OCI-LY7 (cell line): Measurements from ENCODE around the gene TACR1. TPM values are rescaled to one million over a fixed set of nuclear protein-coding genes. Genes with fewer than 3 reads are reported as not detected.

Experiments
- BruUV-seq: library from RNA; stranded (reverse); fragments of 400-500 nt; replicated peaks from 2 replicates; lab custom pipeline; 2021; lab: Mats Ljungman, UMichigan
- CTCF ChIA-PET: fragments of 300-600 bp; sonication (Branson Sonifier 250); formaldehyde crosslinking; loops from one replicate; lab custom pipeline; 2022; ENCODE audit warnings: antibody characterized with exemption; ENCODE audit not compliant: unreplicated experiment; lab: Charles Lee
- POLR2A ChIA-PET: fragments of 300-600 bp; sonication (Branson Sonifier 250); formaldehyde crosslinking; loops from one replicate; lab custom pipeline; 2022; ENCODE audit warnings: antibody characterized with exemption; lab: Charles Lee
- DNase-seq: peaks from one replicate; pipeline ENCODE4 v3.0.0-alpha.2; 2015; ENCODE audit warnings: low spot score
- H2AFZ ChIP-seq: fragments of 200-600 bp; sonication (generic), shearing (Covaris generic); 2 replicates; pipeline ENCODE4 v1.6.1; 2014; ENCODE audit warnings: mild to moderate bottlenecking, antibody characterized with exemption, low read length, moderate library complexity
- H3K27ac ChIP-seq: fragments of 200-600 bp; sonication (generic); 2 replicates; pipeline ENCODE4 v1.5.1; 2014; ENCODE audit warnings: mixed run types, low read depth, mild to moderate bottlenecking, moderate library complexity, low read length, inconsistent platforms; ENCODE audit not compliant: poor library complexity, severe bottlenecking
- H3K36me3 ChIP-seq: fragments of 200-600 bp; sonication (generic); 2 replicates; pipeline ENCODE4 v1.6.1; 2014; ENCODE audit warnings: mild to moderate bottlenecking, antibody characterized with exemption, low read length, moderate library complexity, mixed read lengths; ENCODE audit not compliant: insufficient read depth
- H3K4me1 ChIP-seq: fragments of 200-600 bp; sonication (generic); 2 replicates; pipeline ENCODE4 v1.5.1; 2014; ENCODE audit warnings: mild to moderate bottlenecking, low read length; ENCODE audit not compliant: insufficient read depth, poor library complexity, severe bottlenecking
- H3K4me2 ChIP-seq: fragments of 200-600 bp; sonication (generic); 2 replicates; pipeline ENCODE4 v1.6.1; 2014; ENCODE audit warnings: mild to moderate bottlenecking, low read length
- H3K4me3 ChIP-seq: fragments of 200-600 bp; sonication (generic); 2 replicates; pipeline ENCODE4 v1.5.1; 2014; ENCODE audit warnings: mild to moderate bottlenecking, low read depth, low read length; ENCODE audit not compliant: poor library complexity, severe bottlenecking
- H3K79me2 ChIP-seq: fragments of 200-600 bp; sonication (generic); 2 replicates; pipeline ENCODE4 v1.6.1; 2016; ENCODE audit warnings: low read depth, mild to moderate bottlenecking, low read length, moderate library complexity, mixed read lengths; ENCODE audit not compliant: insufficient read depth
- H3K9me2 ChIP-seq: fragments of 200-600 bp; sonication (generic); 2 replicates; pipeline ENCODE4 v1.6.1; 2016; ENCODE audit warnings: mild to moderate bottlenecking, low read length, mixed read lengths; ENCODE audit not compliant: insufficient read depth
- H3K9me3 ChIP-seq: fragments of 200-600 bp; sonication (generic); 2 replicates; pipeline ENCODE4 v1.6.1; 2014; ENCODE audit warnings: mild to moderate bottlenecking, mixed run types, low read length, mixed read lengths
- H4K20me1 ChIP-seq: fragments of 200-600 bp; sonication (generic); 2 replicates; pipeline ENCODE4 v1.6.1; 2014; ENCODE audit warnings: mild to moderate bottlenecking, antibody characterized with exemption, low read length, moderate library complexity, mixed read lengths; ENCODE audit not compliant: insufficient read depth
- EZH2phosphoT487 ChIP-seq: fragments of 200-600 bp; sonication (generic); IDR thresholded peaks from 2 replicates; pipeline ENCODE4 v1.6.1; 2018; ENCODE audit warnings: low read depth, borderline replicate concordance, mild to moderate bottlenecking, mixed run types, antibody characterized with exemption, low read length, moderate library complexity, mixed read lengths
- intact Hi-C: fragments of 100-400 bp; cut with micrococcal nuclease; formaldehyde crosslinking; loops from one replicate; pipeline ENCODE4 v1.10.0; 2022; ENCODE audit not compliant: unreplicated experiment
- total RNA-seq, 2 experiments: library from RNA; depleted of rRNA in 1 of 2; stranded (reverse); fragments of >200 nt in 1 of 2; shearing (Covaris generic) in 1 of 2; gene quantifications; 2 replicates each; pipeline ENCODE4 v1.2.3, GENCODE V29; 2014 to 2022
- TF ChIP-seq, protein P1 (sequence below): fragments of 200-600 bp; sonication (generic); conservative IDR thresholded peaks from 2 replicates; pipeline ENCODE4 v1.5.1; 2014; ENCODE audit warnings: mild to moderate bottlenecking, antibody characterized with exemption, low read length, moderate library complexity, mixed read lengths

Gene TACR1
- total RNA-seq, 2 experiments from 2014 or later, result not detected

DNA sequence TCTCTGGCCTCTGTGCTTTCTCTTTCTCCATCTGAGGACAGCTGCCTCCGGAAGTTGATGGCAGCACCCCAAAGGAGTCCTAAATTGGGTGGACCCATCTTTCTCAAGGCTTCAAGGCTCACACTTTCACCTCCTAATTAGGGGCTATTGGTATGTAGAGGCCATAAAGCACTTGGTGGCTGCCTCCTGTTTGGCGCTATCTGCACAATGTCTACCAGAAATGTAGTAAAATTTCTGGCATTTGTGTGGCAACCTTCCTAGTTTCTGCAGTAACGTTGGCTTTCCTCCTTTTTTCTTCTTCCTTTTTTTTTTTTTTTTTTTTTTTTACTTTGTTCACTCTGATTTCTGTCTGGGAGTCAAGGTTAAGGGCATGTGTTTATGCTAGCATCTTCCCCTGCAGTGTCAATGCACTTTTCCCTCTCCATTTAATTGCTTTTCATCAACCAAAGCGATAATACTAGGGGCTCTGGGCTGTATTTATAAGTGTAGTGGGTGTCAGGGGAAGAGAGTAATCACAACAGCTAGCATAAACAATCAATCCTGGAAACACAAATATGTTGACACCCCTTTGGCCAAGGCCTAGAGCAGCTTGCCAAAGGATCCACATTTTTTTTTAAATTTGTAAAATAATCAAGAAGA lies 86.0 kb downstream of the TACR1 start:
- Histone ChIP-seq H3K4me2 (no peak overlapping the region), H3K79me2 (no peaks in the 10 kb centered on the region), H3K36me3 (no peaks in the 10 kb centered on the region), H3K9me2 (no peaks in the 10 kb centered on the region), H3K4me1 (no peaks in the 10 kb centered on the region), H2AFZ (no peak overlapping the region), H4K20me1 (no peaks in the 10 kb centered on the region), H3K9me3 (no peaks in the 10 kb centered on the region), H3K4me3 (no peak overlapping the region), H3K27ac (no peak overlapping the region)
- no TSS peak for BruUV-seq
- ChIA-PET POLR2A (interaction anchor here (1.5 kb wide), 1 partner anchor 35 kb away, joined by 3 read pairs; no protein-coding TSS in a partner anchor), CTCF (no interaction called here)
- intact Hi-C loops, result no loop called here
- no peak for TF ChIP-seq EZH2phosphoT487
- TF ChIP-seq, protein P1, sequence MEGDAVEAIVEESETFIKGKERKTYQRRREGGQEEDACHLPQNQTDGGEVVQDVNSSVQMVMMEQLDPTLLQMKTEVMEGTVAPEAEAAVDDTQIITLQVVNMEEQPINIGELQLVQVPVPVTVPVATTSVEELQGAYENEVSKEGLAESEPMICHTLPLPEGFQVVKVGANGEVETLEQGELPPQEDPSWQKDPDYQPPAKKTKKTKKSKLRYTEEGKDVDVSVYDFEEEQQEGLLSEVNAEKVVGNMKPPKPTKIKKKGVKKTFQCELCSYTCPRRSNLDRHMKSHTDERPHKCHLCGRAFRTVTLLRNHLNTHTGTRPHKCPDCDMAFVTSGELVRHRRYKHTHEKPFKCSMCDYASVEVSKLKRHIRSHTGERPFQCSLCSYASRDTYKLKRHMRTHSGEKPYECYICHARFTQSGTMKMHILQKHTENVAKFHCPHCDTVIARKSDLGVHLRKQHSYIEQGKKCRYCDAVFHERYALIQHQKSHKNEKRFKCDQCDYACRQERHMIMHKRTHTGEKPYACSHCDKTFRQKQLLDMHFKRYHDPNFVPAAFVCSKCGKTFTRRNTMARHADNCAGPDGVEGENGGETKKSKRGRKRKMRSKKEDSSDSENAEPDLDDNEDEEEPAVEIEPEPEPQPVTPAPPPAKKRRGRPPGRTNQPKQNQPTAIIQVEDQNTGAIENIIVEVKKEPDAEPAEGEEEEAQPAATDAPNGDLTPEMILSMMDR, result no peak
- DNase-seq, result no peak

DNA sequence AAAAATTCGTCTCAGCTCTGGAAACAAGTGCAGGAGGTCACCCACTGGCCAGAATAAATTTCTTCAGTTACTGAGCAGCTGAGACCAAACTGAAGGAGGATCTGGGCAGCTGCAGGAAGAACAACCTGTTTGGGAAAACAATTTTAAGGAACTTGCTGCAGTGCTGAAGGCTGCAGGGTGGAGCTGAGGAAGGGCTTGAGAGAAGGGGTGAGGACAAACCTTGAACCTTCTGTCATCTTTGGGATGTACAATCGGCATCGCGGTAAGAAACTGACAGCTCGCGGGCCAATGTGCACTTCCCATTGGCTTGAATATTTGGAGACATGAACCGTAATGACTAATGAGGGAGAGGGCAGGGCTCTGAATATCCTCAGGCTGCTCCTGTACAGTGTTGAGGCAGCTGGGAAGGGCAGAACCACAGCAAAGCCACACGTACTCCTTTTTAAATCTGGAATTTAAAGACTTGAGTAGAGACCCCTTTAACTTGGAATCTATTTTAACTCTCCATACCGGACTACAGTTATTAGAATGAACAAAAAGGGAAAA lies 90.3 kb downstream of the TACR1 start:
- Histone ChIP-seq H3K36me3 (no peaks in the 10 kb centered on the region), H2AFZ (no peak overlapping the region), H3K4me1 (no peaks in the 10 kb centered on the region), H3K9me3 (no peaks in the 10 kb centered on the region), H3K79me2 (no peaks in the 10 kb centered on the region), H3K9me2 (no peaks in the 10 kb centered on the region), H3K4me3 (no peak overlapping the region), H4K20me1 (no peaks in the 10 kb centered on the region), H3K27ac (no peak overlapping the region), H3K4me2 (no peak overlapping the region)
- ChIA-PET POLR2A (interaction anchor here (0.8 kb wide), 1 partner anchor 25 kb away, joined by 3 read pairs; no protein-coding TSS in a partner anchor), CTCF (no interaction called here)
- BruUV-seq, result no TSS peak
- intact Hi-C loops, result no loop called here
- DNase-seq, result no peak
- TF ChIP-seq, protein P1, result no peak
- TF ChIP-seq EZH2phosphoT487, result no peak

DNA sequence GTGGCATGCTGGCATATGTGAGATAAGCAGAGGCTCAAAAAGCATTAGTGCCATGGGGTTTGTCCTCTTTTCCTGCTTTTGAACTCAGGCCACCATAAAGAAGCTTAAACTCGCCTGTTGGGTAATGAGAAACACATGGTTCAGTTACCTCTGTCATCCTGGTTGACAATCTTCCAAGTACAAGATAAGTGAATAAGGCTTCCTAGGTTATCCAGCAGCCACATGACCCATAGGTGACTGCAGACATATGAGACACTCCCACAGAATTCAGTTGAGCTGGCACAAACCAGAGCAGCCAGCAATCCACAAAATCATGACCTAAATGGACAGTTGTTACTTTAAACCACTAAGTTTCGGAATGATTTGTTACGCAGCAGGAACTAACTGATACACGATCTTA lies 97.3 kb downstream of the TACR1 start:
- CTCF ChIA-PET, result no interaction called here
- no peak overlapping the region for H3K27ac ChIP-seq
- DNase-seq, result no peak
- H2AFZ ChIP-seq, result no peak overlapping the region
- no peak overlapping the region for H3K4me2 ChIP-seq
- no peaks in the 10 kb centered on the region for H3K36me3 ChIP-seq
- no peaks in the 10 kb centered on the region for H3K4me1 ChIP-seq
- H3K79me2 ChIP-seq, result no peaks in the 10 kb centered on the region
- intact Hi-C loops, result no loop called here
- no peak overlapping the region for H3K4me3 ChIP-seq
- no peaks in the 10 kb centered on the region for H3K9me2 ChIP-seq
- POLR2A ChIA-PET, result no interaction called here
- H4K20me1 ChIP-seq, result no peaks in the 10 kb centered on the region
- H3K9me3 ChIP-seq, result no peaks in the 10 kb centered on the region
- no TSS peak for BruUV-seq
- TF ChIP-seq, protein P1, result no peak
- no peak for TF ChIP-seq EZH2phosphoT487
